Ishikawa (cell line): ENCODE data around the gene FGD2.

Experiments
- CEBPB ChIP-seq: IDR thresholded peaks from 2 replicates; pipeline ENCODE4 v1.6.1; 2012
- CREB1 ChIP-seq: IDR thresholded peaks from 2 replicates; pipeline ENCODE4 v1.6.1; 2012; ENCODE audit warnings: low read depth
- EGR1 ChIP-seq: IDR thresholded peaks from 2 replicates; pipeline ENCODE4 v1.6.1; 2012
- EP300 ChIP-seq: IDR thresholded peaks from 2 replicates; pipeline ENCODE4 v1.6.1; 2012; ENCODE audit warnings: borderline replicate concordance
- FOXM1 ChIP-seq: IDR thresholded peaks from 2 replicates; pipeline ENCODE4 v1.6.1; 2012; ENCODE audit warnings: low read depth, borderline replicate concordance
- NFIC ChIP-seq: IDR thresholded peaks from 2 replicates; pipeline ENCODE4 v1.6.1; 2012
- RAD21 ChIP-seq: IDR thresholded peaks from 2 replicates; pipeline ENCODE4 v1.6.1; 2012; ENCODE audit warnings: low read depth
- REST ChIP-seq: IDR thresholded peaks from 2 replicates; pipeline ENCODE4 v1.6.1; 2012; ENCODE audit warnings: low read depth, mild to moderate bottlenecking
- TAF1 ChIP-seq: IDR thresholded peaks from 2 replicates; pipeline ENCODE4 v1.6.1; 2012; ENCODE audit warnings: low read depth, mild to moderate bottlenecking
- TCF12 ChIP-seq: IDR thresholded peaks from 2 replicates; pipeline ENCODE4 v1.6.1; 2012; ENCODE audit warnings: low read depth
- TEAD4 ChIP-seq: IDR thresholded peaks from 2 replicates; pipeline ENCODE4 v1.6.1; 2012
- USF1 ChIP-seq: IDR thresholded peaks from 2 replicates; pipeline ENCODE4 v1.6.1; 2012
- YY1 ChIP-seq: IDR thresholded peaks from 2 replicates; pipeline ENCODE4 v1.6.1; 2012; ENCODE audit warnings: low read depth
- ZBTB7A ChIP-seq: IDR thresholded peaks from 2 replicates; pipeline ENCODE4 v1.6.1; 2012; ENCODE audit warnings: low read depth
- TF ChIP-seq, protein P1 (sequence below): IDR thresholded peaks from 2 replicates; pipeline ENCODE4 v1.6.1; 2012

Gene FGD2

DNA sequence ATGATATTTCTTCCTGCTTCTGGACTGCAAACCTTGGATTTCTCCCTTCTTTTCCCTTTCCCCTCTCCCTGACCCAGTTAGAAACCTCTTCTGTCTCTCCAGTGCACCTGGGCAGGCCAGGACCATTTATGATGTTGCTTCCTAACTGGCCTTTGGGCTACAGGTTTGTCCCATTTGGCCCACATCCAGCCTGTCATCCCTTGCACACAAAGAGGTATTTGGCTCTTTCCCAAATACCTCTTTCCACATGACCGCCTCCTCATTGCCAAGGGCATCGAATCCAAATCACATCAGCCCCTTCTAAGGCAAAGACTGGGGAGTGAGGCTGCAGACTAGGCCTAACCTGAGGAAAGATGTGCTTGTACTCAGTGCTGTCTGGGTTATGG is 13.6 kb downstream of the FGD2 start:
- peak; percentile 95 for TF ChIP-seq NFIC
- no peak for TF ChIP-seq TCF12
- TF ChIP-seq TEAD4: peak; percentile 66

DNA sequence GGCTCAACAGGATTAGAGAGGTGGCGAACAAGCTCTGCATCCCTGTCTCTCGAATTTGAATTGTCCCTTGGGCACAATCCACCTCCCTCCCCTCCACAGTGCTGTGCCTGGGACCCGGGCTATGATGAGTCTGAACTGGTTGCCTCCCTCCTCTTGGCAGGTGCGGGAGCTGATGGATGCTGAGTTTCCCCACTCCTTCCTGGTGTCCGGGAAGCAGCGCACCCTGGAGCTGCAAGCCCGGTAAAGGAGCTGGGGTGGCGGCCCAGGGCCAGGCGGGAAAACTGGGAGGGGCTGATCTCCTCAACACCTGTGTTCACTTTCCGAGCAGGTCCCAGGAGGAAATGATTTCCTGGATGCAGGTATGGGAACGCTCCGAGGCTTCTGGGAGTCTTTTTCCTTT is 14.9 kb downstream of the FGD2 start:
- TF ChIP-seq REST: no peak
- TF ChIP-seq ZBTB7A: no peak
- no peak for TF ChIP-seq RAD21
- no peak for TF ChIP-seq TCF12
- TF ChIP-seq CREB1: no peak
- TF ChIP-seq, protein P1, sequence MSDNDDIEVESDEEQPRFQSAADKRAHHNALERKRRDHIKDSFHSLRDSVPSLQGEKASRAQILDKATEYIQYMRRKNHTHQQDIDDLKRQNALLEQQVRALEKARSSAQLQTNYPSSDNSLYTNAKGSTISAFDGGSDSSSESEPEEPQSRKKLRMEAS: no peak
- no peak for TF ChIP-seq TEAD4
- no peak for TF ChIP-seq CEBPB
- TF ChIP-seq NFIC: no peak
- no peak for TF ChIP-seq YY1
- no peak for TF ChIP-seq EGR1
- no peak for TF ChIP-seq FOXM1
- no peak for TF ChIP-seq EP300
- TF ChIP-seq USF1: no peak
- TF ChIP-seq TAF1: no peak

DNA sequence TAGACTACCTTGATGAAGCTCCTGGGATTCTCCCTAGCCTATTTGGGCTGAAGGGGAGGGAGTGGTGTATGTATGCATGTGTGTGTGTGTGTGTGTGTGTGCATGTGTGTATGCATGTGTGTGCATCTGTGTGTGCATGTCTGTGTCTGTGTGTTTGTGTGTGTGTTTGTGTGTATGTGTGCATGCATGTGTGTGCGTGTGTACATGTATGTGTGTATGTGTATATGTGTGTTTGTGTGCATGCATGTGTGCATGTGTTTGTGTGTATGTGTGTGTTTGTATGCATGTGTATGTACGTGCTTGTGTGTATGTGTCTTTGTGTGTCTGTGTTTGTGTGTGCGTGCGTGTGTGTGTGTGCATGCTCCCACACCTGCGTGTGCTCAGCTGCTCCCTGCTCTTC is 15.4 kb downstream of the FGD2 start:
- TF ChIP-seq EP300 (no peak), RAD21 (no peak), TCF12 (no peak), FOXM1 (no peak), NFIC (no peak), CREB1 (no peak), EGR1 (no peak), CEBPB (no peak), YY1 (no peak), TEAD4 (no peak), TAF1 (no peak), REST (no peak), USF1 (no peak), ZBTB7A (no peak)
- TF ChIP-seq, protein P1: no peak

GRCh38 chr6:37021356-37022129 is 16.1 kb downstream of the FGD2 start:
- no peak for TF ChIP-seq REST
- TF ChIP-seq TCF12: no peak
- TF ChIP-seq NFIC: no peak
- peak; percentile 65 for TF ChIP-seq RAD21
- TF ChIP-seq FOXM1: no peak
